Sigmoid colon (tissue), 3 donors: ENCODE results near the gene ABCD3.
A peak's percentile ranks its signal among the peaks of the same experiment; 100 is the strongest.

Source experiments
- POLR2A ChIP-seq, 2 donors: fragments of 450-650 bp; IDR thresholded peaks; one replicate each; pipeline ENCODE4 v1.6.1; 2016; ENCODE audit warnings: antibody characterized with exemption in 2 of 2, mild to moderate bottlenecking in 2 of 2, moderate library complexity in 2 of 2
- TF ChIP-seq, protein P1 (sequence below), 4 experiments: fragments of 450-650 bp in 3 of 4; fragments of 200-600 bp in 1 of 4; IDR thresholded peaks; one replicate each; pipeline ENCODE4 v1.5.1; 2016 to 2019; ENCODE audit warnings: antibody characterized with exemption in 4 of 4, mild to moderate bottlenecking in 3 of 4, moderate library complexity in 2 of 4

- TF ChIP-seq, protein P1, sequence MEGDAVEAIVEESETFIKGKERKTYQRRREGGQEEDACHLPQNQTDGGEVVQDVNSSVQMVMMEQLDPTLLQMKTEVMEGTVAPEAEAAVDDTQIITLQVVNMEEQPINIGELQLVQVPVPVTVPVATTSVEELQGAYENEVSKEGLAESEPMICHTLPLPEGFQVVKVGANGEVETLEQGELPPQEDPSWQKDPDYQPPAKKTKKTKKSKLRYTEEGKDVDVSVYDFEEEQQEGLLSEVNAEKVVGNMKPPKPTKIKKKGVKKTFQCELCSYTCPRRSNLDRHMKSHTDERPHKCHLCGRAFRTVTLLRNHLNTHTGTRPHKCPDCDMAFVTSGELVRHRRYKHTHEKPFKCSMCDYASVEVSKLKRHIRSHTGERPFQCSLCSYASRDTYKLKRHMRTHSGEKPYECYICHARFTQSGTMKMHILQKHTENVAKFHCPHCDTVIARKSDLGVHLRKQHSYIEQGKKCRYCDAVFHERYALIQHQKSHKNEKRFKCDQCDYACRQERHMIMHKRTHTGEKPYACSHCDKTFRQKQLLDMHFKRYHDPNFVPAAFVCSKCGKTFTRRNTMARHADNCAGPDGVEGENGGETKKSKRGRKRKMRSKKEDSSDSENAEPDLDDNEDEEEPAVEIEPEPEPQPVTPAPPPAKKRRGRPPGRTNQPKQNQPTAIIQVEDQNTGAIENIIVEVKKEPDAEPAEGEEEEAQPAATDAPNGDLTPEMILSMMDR (IDR thresholded peaks at IDR 0.05): no peak
- TF ChIP-seq POLR2A (IDR thresholded peaks at IDR 0.05): peak; percentile 90 to 91
These were observed 123.3 kb downstream of the ABCD3 start, which contains the start of gene F3 for GRCh38 chr1:94541246-94542087.
